Stimulated activated CD8-positive, alpha-beta memory T cell treated with anti-CD3 and anti-CD28 coated beads, Interleukin-2, amount 100 ng/mL, for 48 hours (primary cell): Measurements from ENCODE around the gene GNPDA1.
A peak's percentile ranks its signal among the peaks of the same experiment; 100 is the strongest.

Experiments used
- DNase-seq, 2 donors: peaks; one replicate each; pipeline ENCODE4 v3.0.0-alpha.2; 2020; ENCODE audit warnings: low read depth in 2 of 2

GNPDA1 gene

GRCh38 chr5:142023836-142024235 lies 11.0 kb upstream of the GNPDA1 start:
- DNase-seq: no peak

GRCh38 chr5:142020122-142020659 lies 7.4 kb upstream of the GNPDA1 start:
- no peak for DNase-seq

- DNase-seq: no peak
These were observed 5.1 kb upstream of the GNPDA1 start for GRCh38 chr5:142017832-142018427.

- no peak for DNase-seq
These were observed 3.7 kb upstream of the GNPDA1 start for GRCh38 chr5:142016556-142016955.

GRCh38 chr5:142015781-142016533 lies 3.1 kb upstream of the GNPDA1 start:
- no peak for DNase-seq

GRCh38 chr5:142014911-142015584 lies 2.2 kb upstream of the GNPDA1 start:
- peak in 1 of 2 donors; percentile 30 for DNase-seq

- no peak for DNase-seq
These were observed 1.1 kb upstream of the GNPDA1 start for GRCh38 chr5:142013734-142014521.

- peak; percentile 51 to 67 for DNase-seq
These were observed 541 bp downstream of the GNPDA1 start for GRCh38 chr5:142012186-142012785.

- DNase-seq: no peak
These were observed 1.1 kb downstream of the GNPDA1 start for GRCh38 chr5:142011572-142012185.

- no peak for DNase-seq
These were observed 2.9 kb downstream of the GNPDA1 start for GRCh38 chr5:142009886-142010285.

GRCh38 chr5:142008813-142009212 lies 4.0 kb downstream of the GNPDA1 start:
- DNase-seq: no peak

- DNase-seq: no peak
These were observed 5.6 kb downstream of the GNPDA1 start for GRCh38 chr5:142007237-142007544.

- no peak for DNase-seq
These were observed 6.2 kb downstream of the GNPDA1 start for GRCh38 chr5:142006363-142007236.

- DNase-seq: no peak
These were observed 9.5 kb downstream of the GNPDA1 start for GRCh38 chr5:142003266-142003800.

GRCh38 chr5:142000704-142001484 lies 11.9 kb downstream of the GNPDA1 start:
- no peak for DNase-seq

GRCh38 chr5:142000173-142000572 lies 12.7 kb downstream of the GNPDA1 start:
- no peak for DNase-seq

GRCh38 chr5:141997358-141997960 lies 15.4 kb downstream of the GNPDA1 start:
- no peak for DNase-seq

GRCh38 chr5:141995656-141996055 lies 17.2 kb downstream of the GNPDA1 start:
- no peak for DNase-seq
